Measurements from ENCODE around the gene TSPAN12.

DNA sequence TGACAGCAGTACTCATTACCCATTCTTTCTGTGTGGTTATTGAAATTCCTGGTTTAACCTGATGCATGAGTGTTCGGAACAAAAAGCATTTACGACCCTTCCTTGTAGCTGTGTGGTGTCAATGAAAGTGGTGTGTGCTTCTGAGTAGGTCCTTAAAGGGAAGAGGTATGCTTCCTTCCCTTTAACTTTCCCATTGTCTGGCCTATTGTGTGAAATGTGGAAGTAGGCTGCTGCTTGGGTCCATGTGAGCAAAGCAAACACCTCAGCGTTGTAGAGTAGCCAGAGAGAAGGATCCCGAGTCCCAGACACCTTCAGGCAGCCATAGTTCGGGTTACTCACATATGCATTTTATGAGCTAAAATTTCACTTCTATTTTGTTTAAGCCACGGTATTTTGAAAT is 74.7 kb downstream of the TSPAN12 start:
- TF ChIP-seq, protein P1, sequence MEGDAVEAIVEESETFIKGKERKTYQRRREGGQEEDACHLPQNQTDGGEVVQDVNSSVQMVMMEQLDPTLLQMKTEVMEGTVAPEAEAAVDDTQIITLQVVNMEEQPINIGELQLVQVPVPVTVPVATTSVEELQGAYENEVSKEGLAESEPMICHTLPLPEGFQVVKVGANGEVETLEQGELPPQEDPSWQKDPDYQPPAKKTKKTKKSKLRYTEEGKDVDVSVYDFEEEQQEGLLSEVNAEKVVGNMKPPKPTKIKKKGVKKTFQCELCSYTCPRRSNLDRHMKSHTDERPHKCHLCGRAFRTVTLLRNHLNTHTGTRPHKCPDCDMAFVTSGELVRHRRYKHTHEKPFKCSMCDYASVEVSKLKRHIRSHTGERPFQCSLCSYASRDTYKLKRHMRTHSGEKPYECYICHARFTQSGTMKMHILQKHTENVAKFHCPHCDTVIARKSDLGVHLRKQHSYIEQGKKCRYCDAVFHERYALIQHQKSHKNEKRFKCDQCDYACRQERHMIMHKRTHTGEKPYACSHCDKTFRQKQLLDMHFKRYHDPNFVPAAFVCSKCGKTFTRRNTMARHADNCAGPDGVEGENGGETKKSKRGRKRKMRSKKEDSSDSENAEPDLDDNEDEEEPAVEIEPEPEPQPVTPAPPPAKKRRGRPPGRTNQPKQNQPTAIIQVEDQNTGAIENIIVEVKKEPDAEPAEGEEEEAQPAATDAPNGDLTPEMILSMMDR (conservative IDR thresholded peaks at IDR 0.05 in 1 of 2, IDR thresholded peaks at IDR 0.05 in 1 of 2; ENCODE audit: extremely low read depth in 1 of 2, insufficient read depth in 1 of 2, low read depth in 1 of 2, low read length in 2 of 2), result no peak
- TF ChIP-seq EZH2 (IDR thresholded peaks at IDR 0.05; ENCODE audit: borderline replicate concordance, low read length), result no peak

Data from mammary epithelial cell (primary cell).